ENCODE results near the gene RNU7-1. TPM values are rescaled to one million over a fixed set of nuclear protein-coding genes. Genes with fewer than 3 reads are reported as not detected.
A peak's percentile ranks its signal among the peaks of the same experiment; 100 is the strongest.

The RNU7-1 gene
- total and polyA plus RNA-seq, 9 of the 15 experiments (the other 6 are each of a cell fraction or from before 2014, with no cell fraction given), result not detected

DNA sequence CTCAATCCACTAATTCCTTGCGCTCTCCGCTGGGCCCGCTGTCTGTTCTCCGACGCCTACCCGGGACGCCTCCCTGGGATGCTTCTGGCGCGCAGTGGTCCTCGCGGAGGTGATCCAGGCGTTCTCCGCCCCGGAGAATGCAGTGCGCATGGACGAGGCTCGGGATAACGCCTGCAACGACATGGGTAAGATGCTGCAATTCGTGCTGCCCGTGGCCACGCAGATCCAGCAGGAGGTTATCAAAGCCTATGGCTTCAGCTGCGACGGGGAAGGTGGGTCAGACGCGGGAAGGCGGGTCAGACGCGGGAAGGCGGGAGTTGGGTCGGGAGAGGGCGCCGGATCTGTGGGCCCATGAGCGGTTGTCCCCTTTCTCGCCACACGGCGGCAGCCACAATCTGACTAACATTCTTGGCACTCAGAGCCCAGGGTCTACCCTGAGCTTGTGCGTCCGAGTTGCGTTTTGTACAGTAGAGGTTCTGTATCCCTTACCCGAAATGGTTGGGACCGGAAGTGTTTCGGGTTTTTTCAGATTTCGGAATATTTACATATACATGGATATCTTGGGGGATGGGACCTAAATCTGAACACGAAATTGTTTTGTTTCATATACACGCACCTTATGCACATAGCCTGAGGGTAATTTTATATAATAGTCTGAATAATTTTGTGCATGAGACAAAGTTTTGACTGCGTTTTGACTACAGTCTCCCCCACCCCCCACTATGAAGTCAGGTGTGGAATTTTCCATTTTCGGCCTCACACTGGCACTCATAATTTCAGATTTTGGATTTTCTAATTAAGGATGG, 968 bp downstream of the RNU7-1 start (continued):
- peak; percentile 72 for TF ChIP-seq E2F8 (IDR thresholded peaks at IDR 0.05; ENCODE audit: low read depth, partially characterized antibody)
- TF ChIP-seq NR2F6 (CRISPR knock-in tag; IDR thresholded peaks at IDR 0.05), result no peak
- TF ChIP-seq ETV1 (tag; conservative IDR thresholded peaks at IDR 0.05; ENCODE audit: low read depth), result peak; percentile 72
- no peak for TF ChIP-seq BHLHE40 (IDR thresholded peaks at IDR 0.05; ENCODE audit: low read length)
- no peak for TF ChIP-seq TARDBP (IDR thresholded peaks at IDR 0.05)
- no peak for TF ChIP-seq HLTF (IDR thresholded peaks at IDR 0.05)
- no peak for TF ChIP-seq CBFA2T3 (IDR thresholded peaks at IDR 0.05)
- TF ChIP-seq POLR3A (IDR thresholded peaks at IDR 0.05; ENCODE audit: borderline replicate concordance, extremely low read depth, insufficient read depth, insufficient read length), result no peak
- TF ChIP-seq NR1H2 (CRISPR knock-in tag; IDR thresholded peaks at IDR 0.05), result no peak
- no peak for TF ChIP-seq ATF4 (CRISPR knock-in tag; IDR thresholded peaks at IDR 0.05)
- no peak for TF ChIP-seq ZNF695 (CRISPR knock-in tag; IDR thresholded peaks at IDR 0.05)
- TF ChIP-seq TEAD2 (tag; IDR thresholded peaks at IDR 0.05), result no peak
- TF ChIP-seq RAD51 (IDR thresholded peaks at IDR 0.05; ENCODE audit: borderline replicate concordance, low read depth), result no peak
- TF ChIP-seq TRIM25 (IDR thresholded peaks at IDR 0.05; ENCODE audit: borderline replicate concordance), result 0 out of 2 replicates have a peak, but pooled peaks have one; percentile 64
- TF ChIP-seq FUS (optimal IDR thresholded peaks at IDR 0.05; ENCODE audit: low read depth, low read length), result peak; percentile 63
- TF ChIP-seq, protein P1, sequence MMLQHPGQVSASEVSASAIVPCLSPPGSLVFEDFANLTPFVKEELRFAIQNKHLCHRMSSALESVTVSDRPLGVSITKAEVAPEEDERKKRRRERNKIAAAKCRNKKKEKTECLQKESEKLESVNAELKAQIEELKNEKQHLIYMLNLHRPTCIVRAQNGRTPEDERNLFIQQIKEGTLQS (IDR thresholded peaks at IDR 0.05), result no peak
- TF ChIP-seq, protein P1 (CRISPR knock-in tag; conservative IDR thresholded peaks at IDR 0.05), result no peak
- no peak; the same call in 1 of the 2 replicates for TF ChIP-seq HMGXB4 (CRISPR knock-in tag; IDR thresholded peaks at IDR 0.05)

Data from K562 (cell line).